NCI-H1417 (cell line): ENCODE results near the gene TARDBP.
"Not testable (repeated sequence)": the region's sequence is repeated elsewhere in the genome, so short reads cannot be mapped to it uniquely, and the experiment has no call there.

ENCODE experiments used
- DNase-seq, 3 experiments: peaks; one replicate each; lab custom pipeline; 2025; lab: John Stamatoyannopoulos, UW

TARDBP gene

DNA sequence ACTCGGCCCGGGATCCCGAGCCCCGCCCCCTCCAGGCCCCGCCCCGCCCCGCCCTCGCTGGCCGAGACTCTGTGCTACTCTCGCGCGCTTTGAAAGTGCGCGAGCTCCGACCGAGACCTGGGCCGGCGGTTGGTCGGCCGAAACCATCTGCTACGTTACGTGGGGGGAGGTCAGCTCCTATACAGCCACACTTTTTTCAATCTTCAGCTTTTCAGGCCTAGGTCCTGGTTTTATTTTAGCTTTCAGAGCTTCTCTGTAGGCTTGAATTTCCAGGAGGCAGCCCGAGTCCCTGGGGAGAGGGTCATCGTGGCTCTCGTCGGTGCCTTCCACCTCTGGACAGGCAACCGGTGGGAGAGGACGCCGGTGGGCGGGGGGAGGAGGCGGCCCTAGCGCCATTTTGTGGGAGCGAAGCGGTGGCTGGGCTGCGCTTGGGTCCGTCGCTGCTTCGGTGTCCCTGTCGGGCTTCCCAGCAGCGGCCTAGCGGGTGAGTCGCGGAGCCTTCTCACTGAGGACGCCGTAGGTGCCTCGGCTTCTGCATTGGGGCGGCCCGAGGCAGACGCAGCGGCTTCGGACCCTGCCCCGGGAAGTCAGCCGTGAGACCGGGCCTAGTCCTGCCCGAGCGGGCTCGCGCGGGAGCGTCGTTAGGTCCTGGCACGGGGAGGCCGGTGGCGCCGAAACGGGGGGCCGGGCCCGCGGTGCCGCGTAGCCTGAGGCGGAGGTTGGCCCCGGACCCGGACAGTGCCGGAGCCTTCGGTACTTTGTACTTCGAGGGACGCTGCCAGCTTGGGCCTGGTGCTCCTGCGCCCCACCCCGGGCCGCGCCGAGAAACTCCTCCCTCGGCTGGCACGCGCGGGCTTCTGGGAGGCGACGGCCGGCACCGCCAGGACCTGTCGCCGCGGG, at the start of gene TARDBP:
TARDBP (plus strand) TSS at position 395 of the 900 bp plus-strand sequence. CDS start 1,074 bp downstream, outside the sequence.
- DNase-seq: peak; percentile 91 to 98 (median 97)

DNA sequence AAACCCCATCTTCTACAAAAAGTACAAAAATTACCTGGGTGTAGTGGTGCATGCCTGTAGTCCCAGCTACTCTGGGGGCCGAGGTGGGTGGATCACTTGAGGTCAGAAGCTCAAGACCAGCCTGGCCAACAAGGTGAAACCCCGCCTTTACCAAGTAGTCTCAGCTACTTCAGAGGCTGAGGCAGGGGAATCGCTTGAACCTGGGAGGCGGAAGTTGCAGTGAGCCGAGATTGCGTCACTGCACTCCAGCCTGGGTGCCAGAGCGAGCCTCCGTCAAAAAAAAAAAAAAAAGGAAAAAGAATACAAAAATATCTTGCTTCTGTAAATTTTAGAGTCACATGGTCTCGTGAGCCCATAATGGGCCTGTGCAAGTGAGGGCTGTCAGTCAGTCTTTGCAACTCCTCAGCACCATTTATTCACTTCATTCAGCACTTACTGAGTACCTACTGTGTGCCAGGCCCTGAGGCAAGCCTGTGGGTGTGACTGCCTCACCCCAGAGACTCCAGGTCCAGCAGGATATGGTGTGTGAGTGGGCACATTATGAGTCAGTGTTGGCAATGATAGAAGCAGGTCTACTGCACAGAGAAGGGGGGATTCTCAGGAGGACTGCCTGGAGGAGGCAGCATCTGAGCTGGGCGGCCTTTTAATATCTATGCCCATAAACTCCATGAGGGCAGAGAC, 46.8 kb upstream of the TARDBP start:
- no peak for DNase-seq

DNA sequence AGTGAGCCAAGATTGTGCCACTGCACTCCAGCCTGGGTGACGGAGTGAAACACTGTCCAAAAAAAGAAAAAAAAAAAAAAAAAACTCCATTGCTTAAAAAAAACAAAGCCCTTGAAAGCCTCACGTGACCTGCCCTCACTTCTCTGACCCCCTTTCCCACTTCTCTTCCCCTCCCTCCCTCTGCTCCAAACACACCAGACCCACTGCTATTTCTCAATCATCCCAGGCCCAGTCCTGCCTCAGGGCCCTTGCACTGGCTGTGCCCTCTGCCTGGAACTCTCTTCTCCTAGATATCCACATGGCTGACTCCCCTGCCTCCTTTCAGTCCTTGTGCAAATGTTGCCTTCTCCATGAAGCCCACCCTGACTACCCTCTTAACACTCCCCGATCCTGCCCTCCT, 45.4 kb upstream of the TARDBP start:
- no peak for DNase-seq

DNA sequence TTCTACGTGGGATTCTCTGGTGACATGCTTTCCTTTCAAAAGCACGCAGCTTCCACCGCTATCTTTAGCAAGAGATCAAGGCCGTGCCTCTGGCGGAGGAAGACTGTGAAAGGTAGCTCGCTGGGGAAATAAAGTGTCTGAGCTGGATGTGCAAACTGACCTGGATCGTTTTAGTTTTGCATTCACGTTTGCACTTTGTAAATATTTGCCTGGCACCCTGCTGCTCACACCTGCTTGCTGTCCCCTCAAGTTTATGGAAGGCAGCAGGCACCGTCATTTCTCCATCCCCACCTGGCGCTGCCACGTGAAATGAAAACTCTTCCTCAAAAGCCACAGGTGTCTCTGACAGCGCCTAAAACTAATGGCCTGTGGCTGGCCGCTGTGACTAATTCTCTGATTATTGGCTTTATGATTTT, 44.0 kb upstream of the TARDBP start:
- peak; percentile 94 to 99 (median 95) for DNase-seq

- DNase-seq: peak; percentile 72 to 95 (median 91)
Observed at GRCh38 chr1:10969267-10969970, 43.0 kb upstream of the TARDBP start.

- no peak for DNase-seq
Observed at GRCh38 chr1:10969971-10970332, 42.5 kb upstream of the TARDBP start.

GRCh38 chr1:10973552-10973951, 38.9 kb upstream of the TARDBP start:
- DNase-seq: no peak

DNA sequence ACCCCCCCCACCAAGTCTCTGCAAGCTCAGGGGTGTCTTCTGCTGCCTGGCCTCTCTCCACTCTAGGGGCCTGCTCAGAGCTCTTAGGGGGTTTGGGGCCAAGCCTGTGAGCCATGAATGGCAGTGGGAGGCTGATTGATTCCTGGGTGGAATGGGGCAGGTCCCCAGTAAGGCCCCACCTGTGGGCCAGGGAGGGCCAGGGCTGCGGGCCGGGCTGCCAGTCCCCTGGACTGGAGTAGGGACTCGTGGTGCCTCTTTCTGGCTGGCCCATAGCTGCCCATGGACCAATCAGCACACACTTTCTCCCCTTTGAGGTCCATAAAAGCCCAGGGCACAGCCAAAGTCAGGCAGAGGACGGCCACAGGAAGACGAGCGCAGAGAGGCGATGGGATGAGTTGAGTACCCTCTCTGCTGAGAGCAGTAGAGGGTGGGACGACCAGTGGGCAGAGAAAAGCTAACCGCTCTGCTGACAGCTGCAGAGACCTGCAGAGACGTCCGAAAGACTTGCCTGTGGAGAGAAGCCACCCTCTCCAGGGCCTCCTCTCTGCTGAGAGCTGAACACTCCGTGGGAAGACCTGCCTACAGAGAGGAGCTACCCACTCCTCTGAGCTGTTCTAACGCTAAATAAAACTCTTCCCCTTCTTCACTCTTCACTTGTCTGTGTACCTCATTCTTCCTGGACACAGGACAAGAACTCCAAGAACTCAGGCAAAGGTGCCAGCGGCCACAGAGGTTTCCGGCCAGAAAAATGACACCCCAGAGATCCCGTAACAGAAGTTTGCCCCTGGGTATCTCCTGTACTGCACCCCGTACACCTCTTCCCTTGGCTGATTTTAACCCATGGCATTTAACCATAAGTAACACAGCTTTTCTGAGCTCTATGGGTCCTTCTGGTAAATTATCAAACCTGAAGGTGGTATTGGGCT, 38.2 kb upstream of the TARDBP start:
- no peak for DNase-seq

DNA sequence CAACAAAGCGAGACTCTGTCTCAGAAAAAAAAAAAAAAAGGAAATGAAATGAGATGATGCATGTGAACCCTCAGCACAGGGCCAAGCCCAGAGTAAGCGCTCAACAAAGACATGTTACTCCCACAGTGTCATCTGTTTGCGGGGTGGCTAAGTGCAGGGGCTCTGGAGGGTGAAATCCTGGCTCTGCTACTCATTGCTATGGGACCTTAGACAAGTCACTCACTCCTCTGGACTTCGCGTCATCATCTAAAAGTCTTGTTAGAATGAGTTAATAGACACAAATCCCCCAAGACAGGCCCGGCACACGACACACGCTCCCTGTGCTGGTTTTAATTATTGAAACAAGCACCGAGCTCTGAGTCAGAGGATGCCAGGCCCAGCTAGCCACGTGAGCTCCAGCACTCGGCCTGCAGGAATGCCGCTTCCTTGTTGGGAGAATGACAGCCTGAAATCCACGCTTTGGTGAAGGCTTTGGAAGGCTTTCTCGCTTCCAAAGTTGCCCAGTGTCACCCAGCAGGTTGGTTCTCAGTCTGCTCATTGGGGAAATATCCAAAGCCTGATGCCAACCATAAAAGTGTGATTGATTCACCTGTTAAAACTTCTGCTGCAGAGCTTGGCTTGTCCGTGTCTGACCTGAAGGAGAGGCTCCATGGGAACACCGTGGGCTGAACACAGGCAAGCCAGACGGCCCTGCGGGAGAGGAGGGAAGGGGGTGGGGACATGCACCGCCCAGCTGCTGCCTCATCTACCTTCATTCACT, 36.7 kb upstream of the TARDBP start:
- peak in 2 of 3 experiments; percentile 33 to 68 for DNase-seq

GRCh38 chr1:10978719-10979118, 33.7 kb upstream of the TARDBP start:
- DNase-seq: no peak

GRCh38 chr1:10979483-10979920, 33.0 kb upstream of the TARDBP start:
- DNase-seq: no peak

GRCh38 chr1:10980094-10980577, 32.3 kb upstream of the TARDBP start:
- no peak for DNase-seq

- no peak for DNase-seq
Observed at GRCh38 chr1:10980841-10981727, 31.4 kb upstream of the TARDBP start.

- DNase-seq: no peak
Observed at GRCh38 chr1:10986525-10986890, 25.9 kb upstream of the TARDBP start.

GRCh38 chr1:10987840-10988417, 24.5 kb upstream of the TARDBP start:
- no peak for DNase-seq

DNA sequence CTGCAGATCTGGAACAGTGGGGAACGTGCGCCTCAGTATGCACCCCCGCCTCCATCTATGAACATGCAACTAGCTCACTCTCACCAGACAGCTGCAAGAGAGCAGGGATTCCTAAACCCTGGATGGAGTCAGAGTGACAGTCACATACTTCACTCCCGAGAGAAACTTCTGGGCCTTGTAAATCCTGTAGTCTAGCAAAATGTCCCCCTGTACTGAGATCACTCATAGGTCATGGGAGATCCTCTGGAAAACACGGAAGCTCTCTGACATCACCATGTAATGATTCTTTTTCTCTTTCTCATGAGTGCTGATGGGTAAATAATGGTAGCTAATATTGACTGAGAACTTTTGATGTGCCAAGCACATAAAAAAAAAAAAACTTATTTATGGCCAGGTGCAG, 23.4 kb upstream of the TARDBP start:
- DNase-seq: no peak

GRCh38 chr1:10989920-10990516, 22.4 kb upstream of the TARDBP start:
- not testable (repeated sequence) for DNase-seq

DNA sequence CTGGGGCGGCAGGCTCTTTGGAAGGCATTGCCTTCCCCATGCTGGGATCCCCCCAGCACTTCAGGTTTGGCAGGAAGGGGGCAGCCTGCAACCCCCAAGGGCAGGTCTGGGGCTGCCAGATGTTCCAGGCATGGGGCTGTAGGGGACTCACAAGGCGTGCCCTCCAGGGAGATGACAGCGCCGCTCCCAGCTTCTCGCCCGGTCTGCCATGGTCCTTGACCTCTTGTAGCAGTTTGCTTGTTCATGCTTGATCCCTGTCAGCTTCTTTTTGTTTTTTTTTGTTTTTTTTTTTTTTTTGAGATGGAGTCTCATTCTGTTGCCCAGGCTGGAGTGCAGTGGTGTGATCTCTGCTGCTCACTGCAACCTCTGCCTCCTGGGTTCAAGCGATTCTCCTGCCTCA, 21.6 kb upstream of the TARDBP start:
- no peak for DNase-seq

- DNase-seq: not testable (repeated sequence)
Observed at GRCh38 chr1:10992004-10992403, 20.4 kb upstream of the TARDBP start.
